ENCODE results near the gene WNT1.

The WNT1 gene

DNA sequence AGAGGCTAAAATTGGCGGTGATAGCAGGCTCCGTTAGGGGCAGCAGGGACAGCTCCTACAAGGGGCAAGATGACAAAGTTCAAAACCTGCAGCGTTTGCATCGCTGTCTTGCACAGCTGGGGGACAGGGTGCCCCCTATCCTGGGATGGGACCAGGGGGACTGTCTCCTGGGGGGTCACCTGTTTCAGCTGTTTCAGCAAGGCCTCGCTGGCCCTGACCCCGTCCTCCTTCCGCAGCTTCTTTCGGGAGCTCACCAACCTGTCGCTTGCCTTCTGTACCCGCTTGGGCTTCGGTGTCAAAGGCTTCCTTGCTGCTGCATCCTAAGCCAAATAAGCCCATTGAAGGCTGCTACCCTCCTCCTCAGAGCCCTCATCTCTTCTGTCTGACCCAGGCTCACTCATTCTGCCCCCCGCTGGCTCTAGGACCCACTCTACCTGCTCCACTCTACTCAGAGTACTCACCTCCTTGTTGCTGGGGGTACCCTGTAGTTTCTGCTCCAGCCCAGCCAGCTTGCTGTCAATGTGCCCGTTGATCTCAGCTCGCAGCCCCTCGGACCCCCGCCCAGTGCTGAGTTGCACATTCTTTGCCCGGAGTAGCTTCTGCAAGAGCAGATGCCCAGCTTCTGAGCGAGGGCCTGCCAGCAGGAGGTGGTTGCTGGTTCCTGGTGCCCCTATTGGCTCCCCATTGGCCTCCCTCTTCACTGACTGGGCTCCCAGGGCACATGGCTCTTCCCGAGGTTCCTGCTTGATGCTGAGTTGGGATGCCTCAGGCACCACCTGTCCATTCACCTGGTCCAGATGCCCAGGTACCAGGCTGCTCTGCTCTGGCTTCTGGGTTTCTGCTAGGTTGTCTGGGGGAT lies 52.8 kb downstream of the WNT1 start:
- ATAC-seq: no peak

DNA sequence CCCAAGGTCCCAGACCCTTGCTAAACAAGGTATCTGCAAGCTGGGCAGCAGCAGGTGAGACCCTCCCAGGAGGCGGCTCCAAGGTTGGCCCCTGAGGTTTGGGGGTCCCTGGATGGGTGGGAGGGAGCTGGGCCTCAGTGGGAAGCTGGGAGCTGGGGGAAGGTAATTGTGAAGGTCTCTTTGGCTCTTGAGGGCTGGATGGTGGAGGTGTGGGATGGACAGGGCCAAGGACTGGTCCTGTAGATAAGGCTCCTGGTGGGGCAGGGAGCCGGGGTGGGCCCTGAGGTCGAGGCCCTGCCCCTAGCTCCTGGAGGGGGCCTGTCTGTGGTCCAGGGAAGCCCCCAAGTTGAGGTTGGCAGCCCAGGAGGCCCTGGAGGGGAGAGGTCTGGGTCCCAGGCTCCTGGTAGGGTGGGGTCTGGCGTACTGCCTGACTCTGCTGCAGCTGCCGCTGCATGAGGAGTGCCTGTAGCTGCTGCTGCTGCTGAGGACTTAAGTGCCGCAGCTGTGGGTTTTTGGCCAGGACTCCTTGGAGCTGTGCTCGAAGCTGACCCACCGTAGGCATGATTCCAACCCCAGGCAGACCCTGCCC lies 53.5 kb downstream of the WNT1 start:
- no peak for ATAC-seq
